Ishikawa (cell line): Measurements from ENCODE around the gene LRRC26.

Source experiments
- CEBPB ChIP-seq: IDR thresholded peaks from 2 replicates; pipeline ENCODE4 v1.6.1; 2012
- CREB1 ChIP-seq: IDR thresholded peaks from 2 replicates; pipeline ENCODE4 v1.6.1; 2012; ENCODE audit warnings: low read depth
- EGR1 ChIP-seq: IDR thresholded peaks from 2 replicates; pipeline ENCODE4 v1.6.1; 2012
- EP300 ChIP-seq: IDR thresholded peaks from 2 replicates; pipeline ENCODE4 v1.6.1; 2012; ENCODE audit warnings: borderline replicate concordance
- FOXM1 ChIP-seq: IDR thresholded peaks from 2 replicates; pipeline ENCODE4 v1.6.1; 2012; ENCODE audit warnings: low read depth, borderline replicate concordance
- NFIC ChIP-seq: IDR thresholded peaks from 2 replicates; pipeline ENCODE4 v1.6.1; 2012
- RAD21 ChIP-seq: IDR thresholded peaks from 2 replicates; pipeline ENCODE4 v1.6.1; 2012; ENCODE audit warnings: low read depth
- TAF1 ChIP-seq: IDR thresholded peaks from 2 replicates; pipeline ENCODE4 v1.6.1; 2012; ENCODE audit warnings: low read depth, mild to moderate bottlenecking
- TCF12 ChIP-seq: IDR thresholded peaks from 2 replicates; pipeline ENCODE4 v1.6.1; 2012; ENCODE audit warnings: low read depth
- TEAD4 ChIP-seq: IDR thresholded peaks from 2 replicates; pipeline ENCODE4 v1.6.1; 2012
- YY1 ChIP-seq: IDR thresholded peaks from 2 replicates; pipeline ENCODE4 v1.6.1; 2012; ENCODE audit warnings: low read depth
- ZBTB7A ChIP-seq: IDR thresholded peaks from 2 replicates; pipeline ENCODE4 v1.6.1; 2012; ENCODE audit warnings: low read depth
- TF ChIP-seq, protein P1 (sequence below): IDR thresholded peaks from 2 replicates; pipeline ENCODE4 v1.6.1; 2012; ENCODE audit warnings: low read depth, mild to moderate bottlenecking
- TF ChIP-seq, protein P2 (sequence below): IDR thresholded peaks from 2 replicates; pipeline ENCODE4 v1.6.1; 2012
- TF ChIP-seq, protein P3 (sequence below): IDR thresholded peaks from 2 replicates; pipeline ENCODE4 v1.6.1; 2012

Gene LRRC26

DNA sequence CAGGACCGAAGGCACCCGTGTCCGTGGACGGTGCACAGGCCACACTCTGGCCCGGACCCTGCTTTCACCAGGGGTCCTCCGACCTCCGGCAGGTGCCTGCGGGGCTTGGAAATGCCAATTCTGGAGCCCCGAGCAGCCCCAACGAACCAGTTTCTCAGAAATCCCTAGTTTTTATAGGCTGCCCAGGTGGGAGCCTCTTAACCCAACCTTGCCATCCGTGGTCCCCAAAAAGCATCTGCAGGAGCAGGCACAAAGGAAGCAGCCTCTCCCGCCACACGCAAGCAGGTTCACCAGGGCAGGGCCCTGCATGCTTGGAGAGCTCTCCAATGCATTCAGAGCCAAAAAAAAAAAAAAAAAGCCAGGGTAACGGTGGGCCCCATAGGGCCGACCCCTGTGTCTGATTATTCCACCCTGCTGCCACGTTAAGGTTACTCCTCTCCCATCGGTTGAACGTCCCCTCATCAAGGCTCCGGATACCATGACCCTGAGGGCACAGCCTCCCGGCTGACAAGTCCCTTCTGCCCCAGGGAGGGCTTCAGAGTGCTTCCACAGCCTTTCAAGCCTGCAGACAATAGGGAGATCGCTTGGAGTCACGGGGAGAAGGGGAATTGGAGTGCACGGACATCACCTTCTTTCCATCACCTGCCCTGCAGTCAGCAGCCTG lies 31.5 kb upstream of the LRRC26 start:
- TF ChIP-seq NFIC (no peak), FOXM1 (no peak), TAF1 (no peak), CREB1 (no peak), TEAD4 (no peak), ZBTB7A (no peak), RAD21 (no peak), EGR1 (no peak), TCF12 (no peak), YY1 (no peak), CEBPB (no peak), EP300 (no peak)
- TF ChIP-seq, protein P1, sequence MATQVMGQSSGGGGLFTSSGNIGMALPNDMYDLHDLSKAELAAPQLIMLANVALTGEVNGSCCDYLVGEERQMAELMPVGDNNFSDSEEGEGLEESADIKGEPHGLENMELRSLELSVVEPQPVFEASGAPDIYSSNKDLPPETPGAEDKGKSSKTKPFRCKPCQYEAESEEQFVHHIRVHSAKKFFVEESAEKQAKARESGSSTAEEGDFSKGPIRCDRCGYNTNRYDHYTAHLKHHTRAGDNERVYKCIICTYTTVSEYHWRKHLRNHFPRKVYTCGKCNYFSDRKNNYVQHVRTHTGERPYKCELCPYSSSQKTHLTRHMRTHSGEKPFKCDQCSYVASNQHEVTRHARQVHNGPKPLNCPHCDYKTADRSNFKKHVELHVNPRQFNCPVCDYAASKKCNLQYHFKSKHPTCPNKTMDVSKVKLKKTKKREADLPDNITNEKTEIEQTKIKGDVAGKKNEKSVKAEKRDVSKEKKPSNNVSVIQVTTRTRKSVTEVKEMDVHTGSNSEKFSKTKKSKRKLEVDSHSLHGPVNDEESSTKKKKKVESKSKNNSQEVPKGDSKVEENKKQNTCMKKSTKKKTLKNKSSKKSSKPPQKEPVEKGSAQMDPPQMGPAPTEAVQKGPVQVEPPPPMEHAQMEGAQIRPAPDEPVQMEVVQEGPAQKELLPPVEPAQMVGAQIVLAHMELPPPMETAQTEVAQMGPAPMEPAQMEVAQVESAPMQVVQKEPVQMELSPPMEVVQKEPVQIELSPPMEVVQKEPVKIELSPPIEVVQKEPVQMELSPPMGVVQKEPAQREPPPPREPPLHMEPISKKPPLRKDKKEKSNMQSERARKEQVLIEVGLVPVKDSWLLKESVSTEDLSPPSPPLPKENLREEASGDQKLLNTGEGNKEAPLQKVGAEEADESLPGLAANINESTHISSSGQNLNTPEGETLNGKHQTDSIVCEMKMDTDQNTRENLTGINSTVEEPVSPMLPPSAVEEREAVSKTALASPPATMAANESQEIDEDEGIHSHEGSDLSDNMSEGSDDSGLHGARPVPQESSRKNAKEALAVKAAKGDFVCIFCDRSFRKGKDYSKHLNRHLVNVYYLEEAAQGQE = no peak
- TF ChIP-seq, protein P2, sequence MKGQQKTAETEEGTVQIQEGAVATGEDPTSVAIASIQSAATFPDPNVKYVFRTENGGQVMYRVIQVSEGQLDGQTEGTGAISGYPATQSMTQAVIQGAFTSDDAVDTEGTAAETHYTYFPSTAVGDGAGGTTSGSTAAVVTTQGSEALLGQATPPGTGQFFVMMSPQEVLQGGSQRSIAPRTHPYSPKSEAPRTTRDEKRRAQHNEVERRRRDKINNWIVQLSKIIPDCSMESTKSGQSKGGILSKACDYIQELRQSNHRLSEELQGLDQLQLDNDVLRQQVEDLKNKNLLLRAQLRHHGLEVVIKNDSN = no peak
- TF ChIP-seq, protein P3, sequence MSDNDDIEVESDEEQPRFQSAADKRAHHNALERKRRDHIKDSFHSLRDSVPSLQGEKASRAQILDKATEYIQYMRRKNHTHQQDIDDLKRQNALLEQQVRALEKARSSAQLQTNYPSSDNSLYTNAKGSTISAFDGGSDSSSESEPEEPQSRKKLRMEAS = no peak

DNA sequence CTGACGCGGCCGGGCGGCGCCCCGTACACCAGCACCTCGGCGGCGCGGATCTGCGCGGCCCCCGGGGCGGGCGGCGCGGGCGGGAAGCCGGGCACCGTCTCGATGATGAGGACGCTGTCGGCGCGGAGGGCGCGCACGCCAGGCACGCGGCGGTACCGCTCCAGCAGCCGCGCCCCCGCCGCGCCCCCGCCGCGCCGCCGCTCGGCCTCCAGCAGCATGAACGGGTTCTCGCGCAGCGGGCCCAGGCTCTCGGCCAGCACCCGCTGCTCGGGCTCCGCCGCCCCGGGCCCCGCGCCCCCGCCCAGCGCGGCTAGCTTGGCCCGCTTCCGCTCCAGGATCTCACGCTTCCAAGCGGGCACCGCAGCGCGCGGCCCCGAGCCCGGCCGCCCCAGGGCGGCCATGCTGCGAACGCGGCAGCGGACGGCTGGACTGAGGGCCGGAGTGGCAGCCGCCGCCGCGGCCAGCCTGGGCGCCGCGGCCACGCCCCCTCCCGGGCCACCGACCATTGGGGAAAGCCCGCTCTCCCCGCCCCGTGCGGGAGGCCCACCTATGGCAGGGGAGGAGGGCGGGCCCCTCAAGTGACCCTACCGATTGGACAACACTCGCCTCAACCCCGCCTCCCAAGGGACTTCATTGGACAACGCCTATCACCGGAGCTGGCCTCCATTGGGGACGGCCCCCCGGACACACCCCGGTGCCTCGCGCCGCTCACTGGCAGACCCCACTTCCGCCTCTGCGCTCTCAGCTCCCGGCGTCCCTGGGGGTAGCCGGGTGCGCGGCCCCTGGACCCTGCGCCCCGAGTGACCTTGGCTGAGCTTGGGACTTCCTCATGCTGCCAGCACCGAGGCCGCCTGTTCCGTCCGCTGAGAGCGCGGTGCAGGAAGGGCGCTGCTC lies 30.7 kb upstream of the LRRC26 start, which contains the start of gene TPRN:
Gene TPRN, minus strand, starts transcription at position 431 of the 894 bp plus-strand sequence. Its CDS starts 30 bp downstream, at position 401.
- no peak for TF ChIP-seq CEBPB
- no peak for TF ChIP-seq NFIC
- TF ChIP-seq, protein P1 = no peak
- peak; percentile 96 for TF ChIP-seq ZBTB7A
- no peak for TF ChIP-seq EGR1
- TF ChIP-seq YY1 = 0 out of 2 replicates have a peak, but pooled peaks have one; percentile 38
- TF ChIP-seq CREB1 = no peak
- no peak for TF ChIP-seq RAD21
- TF ChIP-seq TEAD4 = no peak
- TF ChIP-seq, protein P3 = peak; percentile 45
- TF ChIP-seq EP300 = 0 out of 2 replicates have a peak, but pooled peaks have one; percentile 10
- TF ChIP-seq TCF12 = no peak
- peak; percentile 79; the same call in 1 of the 2 replicates for TF ChIP-seq TAF1
- TF ChIP-seq, protein P2 = 0 out of 2 replicates have a peak, but pooled peaks have one; percentile 10
- no peak for TF ChIP-seq FOXM1

DNA sequence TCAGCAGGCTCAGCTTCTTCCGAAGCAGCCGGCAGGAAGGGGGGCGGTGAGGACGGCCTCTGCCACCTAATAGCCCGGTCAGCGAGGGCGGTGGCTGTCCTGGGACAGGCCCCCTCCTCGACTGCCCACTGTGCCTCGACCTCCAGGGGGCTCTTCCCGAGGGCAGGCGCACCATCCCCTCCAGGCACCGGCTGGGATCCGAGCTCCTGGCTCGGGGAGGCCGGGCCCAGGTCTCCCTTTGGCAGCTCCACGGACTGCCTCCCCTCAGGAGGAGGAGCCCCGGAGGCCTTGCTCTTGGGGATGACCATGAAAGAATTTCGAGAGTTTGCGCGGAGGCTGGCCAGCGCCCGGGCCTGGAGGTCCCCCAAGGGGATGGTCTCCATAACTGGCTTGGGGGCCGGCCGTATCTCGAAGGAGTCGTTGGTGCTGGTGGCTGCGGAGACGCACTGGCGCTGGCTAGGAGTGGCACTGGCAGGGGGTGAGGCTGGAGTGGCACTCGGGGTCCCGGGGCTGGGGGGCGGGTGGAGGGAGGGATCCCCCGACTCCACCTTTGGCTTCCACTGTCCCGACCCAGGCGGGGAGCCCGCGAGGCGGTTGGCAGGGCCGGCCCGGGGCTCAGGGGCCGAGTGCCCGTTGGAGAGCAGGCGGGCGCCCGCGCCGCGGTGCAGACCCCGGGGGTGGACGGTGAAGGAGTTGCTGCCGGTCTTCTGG lies 29.7 kb upstream of the LRRC26 start:
- TF ChIP-seq NFIC (no peak), CEBPB (no peak), TEAD4 (no peak), TCF12 (no peak), TAF1 (no peak)
- TF ChIP-seq, protein P3 = no peak
- TF ChIP-seq, protein P2 = no peak

DNA sequence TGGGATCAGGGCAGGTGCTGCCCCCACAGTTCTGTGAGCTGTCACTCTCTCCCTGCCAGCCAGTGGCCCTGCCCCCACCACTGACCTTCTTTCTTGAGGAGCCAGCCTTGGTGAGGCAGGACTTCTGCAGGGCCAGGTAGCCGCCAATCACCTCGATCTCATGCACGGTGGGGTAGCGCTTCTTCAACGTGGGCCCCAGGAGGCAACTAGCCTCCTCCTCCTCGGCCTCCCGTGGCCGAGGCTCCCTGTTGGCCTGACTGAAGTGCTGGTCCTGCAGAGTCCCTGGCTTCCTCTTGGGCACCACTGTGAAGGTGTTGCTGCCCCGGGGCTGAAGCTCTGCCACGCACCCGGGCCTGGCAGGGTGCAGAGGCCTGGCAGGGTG lies 29.0 kb upstream of the LRRC26 start:
- TF ChIP-seq EGR1 (no peak), FOXM1 (no peak), RAD21 (no peak), CREB1 (no peak), EP300 (no peak), TEAD4 (no peak), CEBPB (no peak), TAF1 (no peak), ZBTB7A (no peak)
- TF ChIP-seq, protein P2 = no peak
